COLO668 (cell line): ENCODE results near the gene ZG16B.

ENCODE experiments used
- DNase-seq: peaks from one replicate; lab custom pipeline; 2025; ENCODE audit not compliant: unreplicated experiment; lab: John Stamatoyannopoulos, UW

The ZG16B gene

DNA sequence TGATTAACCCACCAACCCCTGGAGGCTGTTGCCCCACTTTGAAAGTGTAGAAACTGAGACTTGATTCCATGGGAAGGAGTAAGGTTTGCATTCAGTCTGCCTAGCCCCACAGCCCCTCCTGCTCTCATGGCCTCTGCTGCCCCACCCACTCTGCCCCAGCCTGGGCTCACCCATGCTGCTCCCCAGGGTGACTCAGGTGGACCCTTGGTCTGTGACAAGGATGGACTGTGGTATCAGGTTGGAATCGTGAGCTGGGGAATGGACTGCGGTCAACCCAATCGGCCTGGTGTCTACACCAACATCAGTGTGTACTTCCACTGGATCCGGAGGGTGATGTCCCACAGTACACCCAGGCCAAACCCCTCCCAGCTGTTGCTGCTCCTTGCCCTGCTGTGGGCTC, 25.4 kb upstream of the ZG16B start:
- DNase-seq: no peak

DNA sequence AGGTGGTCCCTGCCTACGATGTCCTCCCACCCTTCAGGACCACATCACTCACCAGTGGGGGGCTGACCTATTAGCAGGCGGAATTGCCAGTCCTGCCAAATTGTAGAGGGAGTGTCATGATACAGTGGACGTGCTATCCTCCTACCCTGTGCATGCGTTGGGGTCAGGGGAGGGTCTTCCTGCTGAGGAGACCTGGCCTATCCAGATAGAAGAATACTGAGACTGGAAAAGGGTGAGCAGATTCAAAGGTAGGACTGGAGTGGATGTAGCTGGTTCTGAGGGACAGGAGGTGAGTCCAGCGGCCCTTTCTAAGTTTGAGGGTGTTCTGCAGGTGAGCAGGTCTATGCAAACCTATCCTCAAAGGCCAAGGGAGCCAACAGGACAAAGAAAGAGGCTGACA, 23.8 kb upstream of the ZG16B start:
- DNase-seq: no peak

DNA sequence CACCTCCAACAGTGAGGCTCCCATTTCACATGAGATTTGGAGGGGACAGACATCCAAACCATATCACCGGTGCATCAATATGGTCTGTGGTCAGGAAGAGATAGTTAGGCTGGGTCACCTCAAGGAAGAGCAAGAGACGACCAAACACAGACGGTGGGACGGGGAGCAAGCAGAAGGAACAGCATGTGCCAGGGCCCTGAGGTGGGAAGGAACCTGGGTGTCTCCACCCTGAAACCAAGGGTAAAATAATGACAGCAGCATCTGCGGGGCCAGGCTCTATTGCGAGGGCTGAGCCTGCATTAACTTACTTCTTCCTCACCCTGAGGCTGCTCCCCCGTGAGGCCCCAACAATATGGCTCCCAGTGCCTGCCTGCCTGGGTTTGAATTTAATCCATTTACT, 21.9 kb upstream of the ZG16B start:
- no peak for DNase-seq

DNA sequence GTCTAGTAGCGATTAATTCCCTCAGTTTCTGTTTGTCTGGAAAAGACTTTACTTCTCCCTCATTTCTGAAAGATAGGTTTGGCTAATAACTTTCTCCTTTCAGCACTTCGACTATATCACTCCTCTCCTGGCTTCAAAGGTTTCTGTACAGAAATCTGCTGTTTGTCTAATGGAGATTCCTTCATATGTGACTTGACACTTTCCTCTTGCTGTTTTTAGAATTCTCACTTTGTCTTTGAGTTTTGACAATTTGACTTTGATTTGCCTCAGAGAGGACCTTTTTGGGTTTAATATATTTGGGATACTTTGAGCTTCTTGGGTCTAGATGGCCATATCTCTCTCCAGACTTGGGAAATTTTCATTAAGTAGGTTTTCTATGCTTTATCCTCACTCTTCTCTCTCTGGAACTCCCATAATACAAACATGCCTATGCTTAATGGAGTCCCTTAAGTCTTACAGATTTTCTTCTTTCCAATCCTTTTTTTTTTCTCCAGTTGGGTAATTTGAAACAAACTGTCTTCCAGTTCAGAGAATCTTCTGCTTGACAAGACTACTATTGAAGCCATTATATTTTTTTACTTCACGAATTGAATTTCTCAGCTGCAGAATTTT, 20.8 kb upstream of the ZG16B start:
- DNase-seq: no peak

DNA sequence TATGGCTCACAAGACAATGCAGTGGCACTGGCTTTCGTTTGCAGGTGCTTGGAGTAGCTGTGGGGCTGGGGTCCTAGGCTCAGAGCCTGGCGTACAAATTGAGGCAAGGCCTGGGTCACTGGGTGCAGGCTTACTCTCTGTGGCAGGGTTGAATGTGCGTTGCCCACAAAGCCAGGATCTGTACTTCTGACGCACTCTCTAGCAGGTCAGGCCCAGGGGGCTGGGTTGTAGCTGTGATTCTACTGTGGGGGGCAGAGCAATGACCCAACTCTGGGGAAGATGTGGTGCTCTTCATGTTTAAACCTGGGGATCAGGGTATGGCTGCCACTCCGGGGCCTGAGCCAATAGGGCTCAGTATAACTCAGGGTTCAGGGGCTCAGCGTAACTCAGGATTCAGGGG, 19.5 kb upstream of the ZG16B start:
- no peak for DNase-seq

DNA sequence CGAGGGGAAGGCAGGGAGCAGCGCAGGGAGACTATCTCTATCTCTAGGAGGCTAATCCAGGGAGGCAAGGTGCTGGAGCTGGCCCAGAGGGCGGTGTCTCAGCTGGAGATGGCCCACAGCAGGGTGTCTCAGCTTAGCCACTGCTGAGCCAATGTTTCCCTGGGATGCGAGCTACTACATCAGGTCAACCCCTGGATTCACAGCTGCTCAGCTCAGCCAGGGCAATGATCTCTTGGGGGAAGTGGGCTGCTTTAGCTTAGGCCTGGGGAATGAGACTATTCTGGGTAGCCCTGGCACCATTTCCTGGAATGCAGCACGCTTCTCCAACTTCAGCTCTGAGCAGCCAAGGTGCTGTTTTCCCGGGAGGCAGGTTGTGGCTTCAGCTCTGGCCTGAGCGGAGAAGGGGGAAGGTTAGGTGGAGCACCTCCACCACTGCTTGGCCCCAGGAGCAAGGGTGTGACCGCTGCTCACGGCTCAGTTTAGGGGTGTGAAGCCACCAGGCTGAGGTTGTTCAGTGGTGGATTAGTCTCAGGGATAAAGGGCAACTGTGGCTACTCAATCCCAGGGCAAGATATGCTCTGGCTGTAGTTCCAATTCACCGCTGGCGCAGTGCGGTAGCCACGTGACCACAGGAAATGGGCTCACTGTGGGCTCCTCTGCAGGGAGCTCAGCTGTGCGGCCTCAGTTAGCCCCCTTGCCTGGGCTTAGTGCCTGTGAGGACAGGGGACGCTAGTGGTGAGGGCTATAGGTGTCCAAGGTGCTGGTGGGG, 18.2 kb upstream of the ZG16B start:
- DNase-seq: no peak

DNA sequence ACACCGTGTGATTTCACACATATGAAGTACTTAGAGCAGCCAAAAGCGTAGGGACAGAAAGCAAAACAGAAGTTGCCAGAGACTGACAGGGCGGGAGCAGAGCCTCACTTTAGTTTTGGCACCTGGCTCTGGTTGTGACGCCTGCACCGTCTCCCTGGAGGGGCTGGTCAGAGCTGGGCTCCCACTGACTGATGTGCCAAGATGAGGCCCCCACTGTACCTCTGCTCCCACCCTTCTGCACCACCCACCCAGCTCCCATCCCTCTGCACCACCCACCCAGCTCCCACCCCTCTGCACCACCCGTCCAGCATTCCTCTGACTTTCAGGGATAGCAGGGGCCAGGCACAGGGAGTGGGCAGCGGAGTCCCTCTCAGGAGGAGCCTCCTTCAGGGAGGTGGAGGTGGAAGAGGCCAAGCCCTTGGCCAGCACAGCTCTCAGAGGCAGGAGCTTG, 16.3 kb upstream of the ZG16B start:
- no peak for DNase-seq

DNA sequence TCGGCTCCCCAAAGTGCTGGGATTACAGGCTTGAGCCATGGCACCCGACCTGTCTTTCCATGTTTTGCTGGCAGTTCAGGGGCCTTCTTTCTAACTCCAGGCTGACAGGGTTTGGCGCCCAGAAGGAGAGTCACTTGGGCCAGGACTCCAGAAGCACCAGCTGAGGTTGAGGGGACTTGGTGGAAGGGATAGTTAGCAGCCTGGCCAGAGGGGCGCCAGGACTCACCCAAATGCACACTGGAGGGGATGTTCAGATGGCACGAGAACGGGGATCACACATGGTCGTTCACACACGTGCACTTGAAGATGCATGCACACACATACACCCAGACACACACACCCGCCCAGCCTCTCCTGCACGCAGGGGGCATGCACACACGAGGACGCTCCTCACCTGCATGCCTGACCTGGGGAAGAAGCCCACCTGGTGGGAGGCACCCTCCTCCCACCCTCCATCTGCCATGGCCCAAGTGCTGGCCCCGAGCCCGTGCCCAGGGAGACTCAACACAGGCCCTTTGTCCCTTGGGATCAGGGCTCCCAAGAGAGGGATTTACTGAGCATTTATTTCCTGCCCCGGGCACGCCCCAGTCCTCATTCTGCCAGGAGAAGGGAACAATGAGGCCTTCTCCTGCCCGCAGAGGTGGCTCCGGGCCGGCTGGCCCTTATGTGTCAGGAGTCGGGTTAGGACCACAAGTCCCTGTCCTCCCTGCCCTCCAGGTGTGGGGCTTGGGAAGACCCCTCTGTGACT, 15.4 kb upstream of the ZG16B start:
- DNase-seq: no peak

DNA sequence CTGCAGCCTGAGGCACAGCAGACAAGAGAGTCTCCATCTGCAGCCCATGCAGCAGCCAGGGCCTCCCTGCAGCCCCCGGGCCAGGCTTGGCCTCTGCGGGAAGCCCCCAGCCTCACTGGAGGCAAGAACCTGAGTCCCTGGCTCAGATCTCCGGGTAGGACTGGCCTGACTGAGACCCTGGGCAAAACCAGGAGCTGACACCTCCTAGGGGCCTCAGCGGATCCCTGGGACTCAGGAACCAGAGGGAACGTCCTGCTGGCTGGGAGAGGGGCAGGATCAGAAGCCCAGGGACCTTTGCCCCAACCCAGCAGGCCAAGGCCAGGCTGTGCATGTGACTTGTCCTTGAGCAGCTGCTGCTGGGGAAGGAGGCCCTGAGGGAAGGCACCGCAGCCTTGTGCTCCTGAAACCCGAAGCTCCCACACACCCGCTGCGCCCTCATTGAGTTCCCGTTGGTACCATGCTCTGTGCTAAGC, 14.8 kb upstream of the ZG16B start:
- DNase-seq: no peak

DNA sequence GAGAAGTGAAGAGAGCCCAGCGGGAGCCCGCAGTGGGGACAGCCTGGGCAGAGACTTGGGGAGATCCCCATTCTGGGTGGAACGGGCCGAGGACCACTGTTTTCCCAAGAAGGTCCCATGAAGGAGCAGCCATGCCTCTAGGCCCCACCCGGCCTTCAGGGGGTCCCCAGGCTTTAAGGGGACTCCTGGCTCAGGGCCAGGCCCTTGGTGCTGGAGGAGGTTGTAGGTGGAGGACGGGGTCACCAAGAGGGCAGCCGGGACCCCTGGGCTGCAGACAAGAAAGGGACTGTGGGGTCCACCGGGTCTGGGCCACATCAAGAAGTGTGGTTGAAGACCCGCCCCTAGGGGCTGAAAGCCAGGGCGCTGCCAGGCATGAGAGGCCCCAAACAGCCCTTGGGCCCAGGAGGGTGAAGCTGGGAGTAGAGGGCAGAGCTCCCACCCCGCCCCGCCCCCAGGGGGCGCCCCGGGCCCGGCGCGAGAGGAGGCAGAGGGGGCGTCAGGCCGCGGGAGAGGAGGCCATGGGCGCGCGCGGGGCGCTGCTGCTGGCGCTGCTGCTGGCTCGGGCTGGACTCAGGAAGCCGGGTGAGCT, 13.3 kb upstream of the ZG16B start, which contains the start of gene PRSS21:
TSS of gene PRSS21 (plus strand) at position 487 of the 589 bp plus-strand sequence. CDS start at position 519, 32 bp downstream.
- no peak for DNase-seq

DNA sequence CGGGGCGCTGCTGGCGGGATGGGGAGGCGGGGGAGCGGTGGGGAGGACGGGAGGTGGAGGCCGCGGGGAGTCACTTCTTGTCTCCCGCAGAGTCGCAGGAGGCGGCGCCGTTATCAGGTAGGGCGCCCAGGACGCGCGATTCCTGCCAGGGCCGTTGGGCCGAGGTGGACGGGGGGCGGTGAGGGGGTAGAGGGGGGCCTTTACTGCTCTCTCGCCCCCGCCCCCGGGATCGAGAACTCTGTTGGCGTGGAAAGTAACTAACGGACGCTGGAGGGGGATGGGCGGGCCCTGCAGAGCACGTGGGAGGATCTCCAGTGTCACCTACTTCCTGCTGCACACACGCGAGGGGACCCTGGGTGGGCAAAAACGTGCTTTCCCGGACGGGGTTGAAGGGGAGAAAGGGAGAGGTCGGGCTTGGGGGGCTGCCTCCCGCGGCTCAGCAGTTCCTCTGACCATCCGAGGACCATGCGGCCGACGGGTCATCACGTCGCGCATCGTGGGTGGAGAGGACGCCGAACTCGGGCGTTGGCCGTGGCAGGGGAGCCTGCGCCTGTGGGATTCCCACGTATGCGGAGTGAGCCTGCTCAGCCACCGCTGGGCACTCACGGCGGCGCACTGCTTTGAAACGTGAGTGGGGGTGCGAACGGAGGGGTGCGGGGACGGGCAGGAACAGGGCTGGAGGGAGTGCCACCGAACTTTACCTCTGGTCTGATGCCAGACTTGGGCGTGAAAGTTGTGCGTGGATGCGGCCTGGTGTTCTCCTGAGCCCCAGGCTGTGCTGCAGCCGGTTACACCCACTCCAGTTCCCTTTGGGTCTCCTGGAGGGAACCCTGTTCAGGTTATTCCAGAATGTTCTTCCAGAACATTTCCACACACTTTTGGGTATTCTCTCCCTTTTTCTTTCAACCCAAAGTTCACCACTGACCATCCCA, 12.5 kb upstream of the ZG16B start:
- DNase-seq: no peak

DNA sequence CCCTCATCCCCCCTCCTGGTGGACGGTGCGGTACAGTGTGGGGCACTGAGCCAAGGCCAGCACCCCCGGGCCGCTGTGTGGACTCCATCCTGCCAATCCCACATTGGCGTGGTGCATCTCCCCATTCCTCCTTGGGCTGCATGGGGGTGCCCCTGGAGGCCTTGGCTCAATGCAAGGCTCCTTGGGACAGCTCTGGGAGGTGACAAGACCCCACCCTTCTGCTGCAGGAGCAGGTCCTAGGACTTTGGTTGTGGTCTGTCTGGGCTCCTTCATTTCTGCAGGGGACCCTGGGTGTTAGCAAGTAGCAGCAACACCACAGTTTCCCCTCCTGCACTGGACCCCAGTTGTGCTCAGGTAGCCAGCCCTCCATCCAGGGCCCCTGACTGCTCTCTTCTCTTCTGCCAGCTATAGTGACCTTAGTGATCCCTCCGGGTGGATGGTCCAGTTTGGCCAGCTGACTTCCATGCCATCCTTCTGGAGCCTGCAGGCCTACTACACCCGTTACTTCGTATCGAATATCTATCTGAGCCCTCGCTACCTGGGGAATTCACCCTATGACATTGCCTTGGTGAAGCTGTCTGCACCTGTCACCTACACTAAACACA, 11.7 kb upstream of the ZG16B start:
- no peak for DNase-seq

DNA sequence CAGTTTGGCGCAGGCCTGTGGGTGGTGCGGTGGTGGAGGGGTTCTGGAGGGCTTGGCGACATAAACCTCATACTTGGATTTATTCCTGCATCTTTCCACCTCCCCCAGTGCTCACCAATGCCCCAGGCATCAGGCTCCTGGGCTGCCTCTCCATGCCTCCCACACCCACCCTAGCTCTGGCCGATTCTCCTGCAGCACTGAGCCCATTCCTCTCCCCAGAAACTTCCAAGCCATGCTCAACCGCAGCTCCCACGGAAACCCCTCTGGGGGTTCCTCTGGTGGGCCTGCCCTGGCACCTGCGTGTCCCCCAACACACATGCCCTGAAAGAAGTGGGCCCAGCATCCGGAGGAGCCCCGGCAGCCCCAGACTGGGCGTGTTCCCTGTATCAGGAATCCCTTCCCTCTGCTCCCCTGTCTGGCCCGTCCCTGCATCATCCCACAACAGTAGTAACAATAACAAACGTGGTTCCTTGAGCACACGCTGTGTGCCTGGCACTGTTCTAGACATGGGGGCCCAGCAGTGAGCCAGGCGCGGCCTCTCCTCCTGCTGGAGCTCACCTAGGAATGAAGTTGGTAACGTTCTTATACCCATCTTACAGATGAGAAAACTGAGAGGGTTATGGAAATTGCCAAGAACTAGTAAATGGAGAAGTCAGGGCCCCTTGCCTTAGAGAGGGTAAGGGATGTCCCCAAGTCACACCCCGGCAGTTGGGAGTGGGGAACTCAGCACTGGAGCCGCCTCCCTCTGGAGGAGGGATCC, 10.7 kb upstream of the ZG16B start:
- DNase-seq: no peak

DNA sequence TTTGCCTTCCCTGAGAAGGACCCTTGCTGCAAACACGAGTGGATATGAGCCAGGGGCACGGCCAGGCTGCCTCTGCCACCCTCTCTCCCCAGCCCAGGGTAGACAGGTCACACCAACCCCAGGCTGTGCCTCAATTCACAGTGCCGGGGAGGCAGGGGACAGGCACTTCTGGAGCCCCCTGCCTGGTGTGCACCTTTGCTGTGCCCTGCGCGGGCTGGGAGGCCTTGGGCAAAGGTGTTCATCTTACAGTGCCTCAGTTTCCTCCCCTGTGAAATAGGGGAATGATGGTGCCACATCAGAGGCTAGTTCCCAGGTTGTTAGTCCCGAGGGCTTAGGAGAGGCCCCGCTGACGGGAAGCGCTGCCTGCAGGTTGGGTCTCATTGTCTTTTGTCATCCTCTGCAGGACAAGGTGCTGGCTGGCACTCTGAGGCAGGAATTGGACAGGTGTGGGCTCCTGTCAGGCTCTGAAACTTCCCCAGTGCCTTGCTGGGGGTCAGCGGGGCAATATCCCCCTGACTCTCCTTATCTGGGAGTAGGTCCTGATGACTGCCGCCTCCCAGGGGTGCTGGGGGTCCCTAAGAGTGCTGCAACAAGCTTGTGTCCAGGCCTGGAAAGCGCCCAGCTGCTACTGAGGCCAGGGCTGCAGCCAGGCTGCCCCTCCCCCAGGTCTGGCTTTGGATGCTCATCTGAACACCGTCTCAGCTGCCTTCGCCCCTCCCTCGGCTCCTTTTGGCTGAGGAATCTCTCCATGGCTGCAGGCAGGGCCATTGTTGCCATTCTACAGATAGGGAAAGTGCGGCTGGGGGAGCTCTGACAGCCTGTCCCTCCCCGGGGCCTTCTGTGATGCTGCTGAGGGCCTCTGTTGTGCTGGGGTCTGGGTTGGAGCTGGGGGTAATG, 9.9 kb upstream of the ZG16B start:
- DNase-seq: no peak

DNA sequence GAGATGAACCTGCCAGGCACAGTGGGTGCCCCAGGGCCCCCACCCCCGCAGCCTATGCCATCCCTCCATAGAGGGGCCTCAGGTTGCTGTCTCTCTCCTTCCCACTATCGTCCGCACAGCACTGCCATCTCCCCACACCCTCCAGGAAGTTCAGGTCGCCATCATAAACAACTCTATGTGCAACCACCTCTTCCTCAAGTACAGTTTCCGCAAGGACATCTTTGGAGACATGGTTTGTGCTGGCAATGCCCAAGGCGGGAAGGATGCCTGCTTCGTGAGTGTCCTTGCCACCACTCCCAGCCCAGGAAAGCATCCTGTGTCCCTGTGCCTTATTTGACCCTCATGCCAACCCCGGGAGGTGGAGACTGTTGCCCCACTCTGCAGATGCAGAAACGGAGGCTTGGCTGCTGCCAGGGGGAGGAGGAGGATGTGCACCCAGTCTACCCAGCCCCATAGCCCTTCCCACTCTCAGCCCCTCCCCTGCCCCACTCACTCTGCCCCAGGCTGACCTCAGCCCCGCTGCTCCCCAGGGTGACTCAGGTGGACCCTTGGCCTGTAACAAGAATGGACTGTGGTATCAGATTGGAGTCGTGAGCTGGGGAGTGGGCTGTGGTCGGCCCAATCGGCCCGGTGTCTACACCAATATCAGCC, 9.1 kb upstream of the ZG16B start:
- DNase-seq: no peak

DNA sequence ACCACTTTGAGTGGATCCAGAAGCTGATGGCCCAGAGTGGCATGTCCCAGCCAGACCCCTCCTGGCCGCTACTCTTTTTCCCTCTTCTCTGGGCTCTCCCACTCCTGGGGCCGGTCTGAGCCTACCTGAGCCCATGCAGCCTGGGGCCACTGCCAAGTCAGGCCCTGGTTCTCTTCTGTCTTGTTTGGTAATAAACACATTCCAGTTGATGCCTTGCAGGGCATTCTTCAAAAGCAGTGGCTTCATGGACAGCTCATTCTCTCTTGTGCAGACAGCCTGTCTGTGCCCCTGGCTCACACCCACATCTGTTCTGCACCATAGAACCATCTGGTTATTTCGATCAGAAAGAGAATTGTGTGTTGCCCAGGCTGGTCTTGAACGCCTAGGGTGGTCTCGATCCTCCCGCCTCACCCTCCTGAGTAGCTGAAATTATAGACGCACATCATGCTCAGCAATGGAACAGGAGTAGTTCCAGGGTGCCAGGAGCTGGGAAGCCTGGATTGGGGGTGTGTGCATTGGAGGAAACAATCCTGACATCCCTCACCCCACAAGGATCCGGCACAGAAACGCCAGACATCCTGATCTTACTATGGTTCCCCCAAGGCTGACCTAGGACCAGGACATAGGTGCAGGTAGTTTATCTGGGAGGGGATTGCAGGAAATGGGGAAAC, 8.5 kb upstream of the ZG16B start:
- no peak for DNase-seq

DNA sequence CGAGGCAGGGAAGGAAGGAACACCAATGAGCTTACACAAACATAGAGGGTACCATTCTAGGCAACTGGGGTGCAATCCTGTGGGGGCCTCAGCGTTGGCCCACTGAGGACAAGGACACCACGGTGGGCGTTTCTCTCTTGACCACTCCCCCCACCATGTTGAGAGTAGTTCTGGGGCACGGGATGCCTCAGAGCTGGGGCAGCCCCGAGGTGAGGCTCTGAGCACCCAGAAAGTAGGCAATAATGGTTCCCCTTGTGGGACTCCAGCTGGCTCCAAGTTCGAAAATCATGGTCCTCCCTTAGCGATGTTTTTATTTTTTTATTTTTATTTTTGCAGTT, 8.0 kb upstream of the ZG16B start:
- no peak for DNase-seq
